Subcutaneous abdominal adipose tissue (tissue), 5 donors: Measurements from ENCODE around the gene RBM3.
A peak's percentile ranks its signal among the peaks of the same experiment; 100 is the strongest.

Experiments
- H3K27ac ChIP-seq: one replicate; pipeline ENCODE4 v1.7.0; 2013; ENCODE audit warnings: low read depth, mild to moderate bottlenecking, inconsistent platforms, low read length, moderate library complexity
- H3K27me3 ChIP-seq, 5 donors: one replicate each; pipeline ENCODE4 v1.7.0; 2013; ENCODE audit warnings: low read length in 5 of 5, inconsistent platforms in 1 of 5; ENCODE audit not compliant: control insufficient read depth in 5 of 5, insufficient read depth in 4 of 5
- H3K36me3 ChIP-seq, 5 donors: one replicate each; pipeline ENCODE4 v1.7.0; 2013; ENCODE audit warnings: low read length in 5 of 5; ENCODE audit not compliant: control insufficient read depth in 5 of 5, insufficient read depth in 5 of 5
- H3K4me1 ChIP-seq, 5 donors: one replicate each; pipeline ENCODE4 v1.7.0; 2013; ENCODE audit warnings: low read length in 5 of 5, mild to moderate bottlenecking in 3 of 5, moderate library complexity in 1 of 5; ENCODE audit not compliant: control insufficient read depth in 5 of 5, insufficient read depth in 5 of 5
- H3K4me3 ChIP-seq, 5 donors: one replicate each; pipeline ENCODE4 v1.7.0; 2013; ENCODE audit warnings: low read length in 5 of 5, low read depth in 1 of 5
- H3K9ac ChIP-seq, 5 donors: one replicate each; pipeline ENCODE4 v1.7.0; 2013; ENCODE audit warnings: low read length in 5 of 5, mild to moderate bottlenecking in 4 of 5, moderate library complexity in 3 of 5
- H3K9me3 ChIP-seq, 5 donors: one replicate each; pipeline ENCODE4 v1.7.0; 2013; ENCODE audit warnings: low read length in 5 of 5; ENCODE audit not compliant: control insufficient read depth in 5 of 5
- donor health status: healthy.
- donor health status: healthy.
- donor health status: healthy.
- donor health status: healthy.
- donor health status: healthy.

RBM3 gene

GRCh38 chrX:48611703-48612102, 37.4 kb downstream of the RBM3 start:
- H3K4me1 ChIP-seq = peaks cover 0 to 6% (median 4%) of the 10 kb centered on the region in 5 donors
- H3K27ac ChIP-seq = no peak overlapping the region

GRCh38 chrX:48613502-48614160, 39.3 kb downstream of the RBM3 start:
- Histone ChIP-seq H3K4me1 (peaks cover 0 to 20% (median 13%) of the 10 kb centered on the region in 5 donors), H3K9ac (no peak overlapping the region), H3K36me3 (no peaks in the 10 kb centered on the region), H3K9me3 (no peaks in the 10 kb centered on the region), H3K27me3 (peaks cover 0 to 7% (median 0%) of the 10 kb centered on the region in 5 donors), H3K4me3 (no peak overlapping the region), H3K27ac (no peak overlapping the region)

More at GRCh38 chrX:48611703-48612102, 37.4 kb downstream of the RBM3 start:
- no peaks in the 10 kb centered on the region for H3K36me3 ChIP-seq
- peaks cover 0 to 5% (median 0%) of the 10 kb centered on the region in 5 donors for H3K27me3 ChIP-seq
- no peak overlapping the region for H3K4me3 ChIP-seq
- H3K9ac ChIP-seq = no peak overlapping the region
- no peaks in the 10 kb centered on the region for H3K9me3 ChIP-seq

- Histone ChIP-seq H3K36me3 (no peaks in the 10 kb centered on the region), H3K27ac (no peak overlapping the region), H3K9ac (no peak overlapping the region), H3K27me3 (peaks cover 0 to 7% (median 0%) of the 10 kb centered on the region in 5 donors), H3K9me3 (no peaks in the 10 kb centered on the region), H3K4me3 (peak overlapping the region in 1 of 5 donors; percentile 4), H3K4me1 (peaks cover 0 to 20% (median 13%) of the 10 kb centered on the region in 5 donors)
Observed at GRCh38 chrX:48616576-48616975, 42.3 kb downstream of the RBM3 start.

GRCh38 chrX:48617542-48618340, 43.5 kb downstream of the RBM3 start:
- peaks cover 0 to 20% (median 13%) of the 10 kb centered on the region in 5 donors for H3K4me1 ChIP-seq
- H3K9ac ChIP-seq = no peak overlapping the region
- no peak overlapping the region for H3K27ac ChIP-seq
- peaks cover 0 to 7% (median 0%) of the 10 kb centered on the region in 5 donors for H3K27me3 ChIP-seq
- no peaks in the 10 kb centered on the region for H3K9me3 ChIP-seq
- no peak overlapping the region for H3K4me3 ChIP-seq
- no peaks in the 10 kb centered on the region for H3K36me3 ChIP-seq

- Histone ChIP-seq H3K9me3 (peaks cover 0 to under 1% (median 0%) of the 10 kb centered on the region in 5 donors), H3K27ac (no peak overlapping the region), H3K4me3 (no peak overlapping the region), H3K4me1 (peaks cover 0 to 6% (median 4%) of the 10 kb centered on the region in 5 donors), H3K27me3 (peaks cover 0 to 2% (median 0%) of the 10 kb centered on the region in 5 donors), H3K36me3 (no peaks in the 10 kb centered on the region), H3K9ac (no peak overlapping the region)
Observed at GRCh38 chrX:48626401-48627298, 52.4 kb downstream of the RBM3 start.
